Left lung (tissue), 10 donors: ENCODE measurements around the gene SPATA13. TPM values are rescaled to one million over a fixed set of nuclear protein-coding genes. Genes with fewer than 3 reads are reported as not detected.

Experiments
- ATAC-seq: fragments of 200-7000 bp; cut with Tn5 transposase; one replicate; pipeline ENCODE4 v1.9.1; 2020; ENCODE audit warnings: moderate library complexity
- DNase-seq, 4 donors: peaks; one replicate each; pipeline ENCODE4 v3.0.0-alpha.2; 2013 to 2020
- H3K27ac ChIP-seq, 2 donors: fragments of 200-600 bp; sonication (generic) in 1 of 2; one replicate each; pipeline versions ENCODE4 v1.5.0 to v1.8.0; 2020 to 2021
- H3K27me3 ChIP-seq, 2 donors: fragments of 200-600 bp; sonication (generic) in 1 of 2; one replicate each; pipeline versions ENCODE4 v1.5.0 to v1.8.0; 2020 to 2021
- H3K36me3 ChIP-seq, 2 donors: fragments of 200-600 bp; sonication (generic) in 1 of 2; one replicate each; pipeline versions ENCODE4 v1.5.0 to v1.8.0; 2020 to 2021
- H3K4me1 ChIP-seq, 2 donors: fragments of 200-600 bp; one replicate each; pipeline ENCODE4 v1.8.0; 2021
- H3K4me3 ChIP-seq, 2 donors: fragments of 200-600 bp; sonication (generic) in 1 of 2; one replicate each; pipeline versions ENCODE4 v1.5.0 to v1.8.0; 2020 to 2021; ENCODE audit warnings: mild to moderate bottlenecking in 1 of 2
- H3K9me3 ChIP-seq, 2 donors: fragments of 200-600 bp; sonication (generic) in 1 of 2; one replicate each; pipeline versions ENCODE4 v1.5.0 to v1.8.0; 2020 to 2021
- intact Hi-C, 2 donors: fragments of 100-400 bp; cut with DNase I; formaldehyde crosslinking; loops; one replicate each; pipeline versions ENCODE4 v1.11.2 to v1.14.2; 2022
- polyA plus RNA-seq, 6 donors: library from polyadenylated mRNA; unstranded; fragments of 120-200 nt; gene quantifications; one replicate each; pipeline ENCODE4 v1.2.1, GENCODE V29; 2013; ENCODE audit not compliant: insufficient read length in 6 of 6
- total RNA-seq, 2 donors: library from RNA; stranded (reverse); fragmentation: NEBNext Ultra II Directional; extraction: Animal tissue kit (Norgen Biotek cat#: 25700); gene quantifications; one replicate each; pipeline ENCODE4 v1.2.1, GENCODE V29; 2021
- TF ChIP-seq, protein P1 (sequence below), 2 donors: fragments of 200-600 bp; sonication (generic) in 1 of 2; IDR thresholded peaks; one replicate each; pipeline versions ENCODE4 v1.5.0 to v1.8.0; 2021; ENCODE audit warnings: antibody characterized with exemption in 2 of 2
- donor health status: DM: no; HTN: yes; CAD: no.
- donor health status: DM: no; HTN: no; CAD: no.

SPATA13 gene
- total and polyA plus RNA-seq, 8 donors: 11.4 to 31.4 (median 14.7) TPM

DNA sequence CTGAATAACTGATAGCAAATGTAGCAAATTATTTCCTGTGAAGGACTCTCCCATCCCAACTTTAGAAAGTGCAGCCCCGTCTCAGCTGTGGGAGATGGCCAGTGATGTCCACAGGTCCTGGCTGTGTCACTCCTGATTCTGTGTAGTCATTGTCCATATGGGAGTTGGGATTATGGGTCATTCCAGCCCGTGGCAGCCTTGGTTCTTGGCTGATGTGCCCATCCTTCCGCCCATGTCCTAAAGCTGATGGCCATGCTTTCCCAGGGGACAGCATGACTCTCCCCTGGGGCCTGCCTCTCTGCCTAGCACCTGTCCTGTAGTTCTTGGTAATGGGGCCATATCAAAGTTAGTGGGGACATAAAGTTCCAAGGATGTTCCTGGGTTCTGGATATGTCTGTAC is 104.9 kb downstream of the SPATA13 start:
- Histone ChIP-seq H3K27ac (peak overlapping the region in 1 of 2 donors; percentile 55), H3K4me3 (no peak overlapping the region), H3K4me1 (peaks cover 7 to 59% of the 10 kb centered on the region in 2 donors), H3K9me3 (no peaks in the 10 kb centered on the region), H3K27me3 (no peaks in the 10 kb centered on the region), H3K36me3 (no peaks in the 10 kb centered on the region)
- ATAC-seq (no peak), DNase-seq (no peak)
- TF ChIP-seq, protein P1, sequence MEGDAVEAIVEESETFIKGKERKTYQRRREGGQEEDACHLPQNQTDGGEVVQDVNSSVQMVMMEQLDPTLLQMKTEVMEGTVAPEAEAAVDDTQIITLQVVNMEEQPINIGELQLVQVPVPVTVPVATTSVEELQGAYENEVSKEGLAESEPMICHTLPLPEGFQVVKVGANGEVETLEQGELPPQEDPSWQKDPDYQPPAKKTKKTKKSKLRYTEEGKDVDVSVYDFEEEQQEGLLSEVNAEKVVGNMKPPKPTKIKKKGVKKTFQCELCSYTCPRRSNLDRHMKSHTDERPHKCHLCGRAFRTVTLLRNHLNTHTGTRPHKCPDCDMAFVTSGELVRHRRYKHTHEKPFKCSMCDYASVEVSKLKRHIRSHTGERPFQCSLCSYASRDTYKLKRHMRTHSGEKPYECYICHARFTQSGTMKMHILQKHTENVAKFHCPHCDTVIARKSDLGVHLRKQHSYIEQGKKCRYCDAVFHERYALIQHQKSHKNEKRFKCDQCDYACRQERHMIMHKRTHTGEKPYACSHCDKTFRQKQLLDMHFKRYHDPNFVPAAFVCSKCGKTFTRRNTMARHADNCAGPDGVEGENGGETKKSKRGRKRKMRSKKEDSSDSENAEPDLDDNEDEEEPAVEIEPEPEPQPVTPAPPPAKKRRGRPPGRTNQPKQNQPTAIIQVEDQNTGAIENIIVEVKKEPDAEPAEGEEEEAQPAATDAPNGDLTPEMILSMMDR (IDR thresholded peaks at IDR 0.05): no peak
- intact Hi-C loops: no loop called here

DNA sequence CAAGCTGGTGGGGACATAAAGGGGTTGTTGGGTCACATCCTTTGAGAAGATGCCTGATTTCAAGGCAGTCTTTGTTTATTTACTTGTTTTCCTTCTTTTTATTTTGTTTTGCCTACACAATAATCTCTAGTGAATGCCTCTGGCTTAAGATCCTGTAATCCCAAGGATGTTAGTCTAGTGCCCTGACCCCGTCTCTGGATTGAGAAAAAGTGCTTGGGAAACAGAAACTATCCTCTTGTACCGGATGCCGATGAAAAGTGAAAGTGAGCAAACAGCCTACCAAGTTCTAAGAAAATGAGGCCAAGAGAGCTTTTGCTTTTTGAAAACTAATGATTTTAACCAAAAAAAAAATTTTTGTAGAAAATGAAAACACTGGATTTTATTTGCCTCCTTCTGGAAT is 106.8 kb downstream of the SPATA13 start:
- ATAC-seq: no peak
- H3K27me3 ChIP-seq: no peaks in the 10 kb centered on the region
- H3K27ac ChIP-seq: peak overlapping the region; percentile 53 to 71
- peak overlapping the region in 1 of 2 donors; percentile 11 for H3K4me3 ChIP-seq
- no peaks in the 10 kb centered on the region for H3K36me3 ChIP-seq
- H3K9me3 ChIP-seq: no peaks in the 10 kb centered on the region
- peaks cover 7 to 77% of the 10 kb centered on the region in 2 donors for H3K4me1 ChIP-seq
- no peak for DNase-seq
- intact Hi-C loops: no loop called here
- TF ChIP-seq, protein P1 (IDR thresholded peaks at IDR 0.05): no peak

DNA sequence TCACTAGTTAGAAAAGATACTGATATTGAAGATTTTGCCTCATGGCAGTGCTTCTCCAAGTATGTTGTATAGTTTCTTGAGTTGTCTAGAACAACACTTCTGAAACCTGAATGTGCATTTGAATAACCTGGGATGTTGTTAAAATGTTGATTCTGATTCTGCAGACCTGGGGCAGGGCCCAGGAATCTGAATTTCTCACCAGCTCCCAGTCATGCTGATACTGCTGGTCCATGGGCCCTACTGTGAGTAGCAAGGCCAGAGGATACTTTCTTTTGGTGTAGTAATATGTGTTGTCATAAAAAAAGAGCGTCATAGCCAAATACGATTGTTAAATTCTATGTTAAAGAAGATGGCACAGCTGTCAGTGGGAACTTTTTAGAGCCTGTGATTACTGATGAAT is 107.3 kb downstream of the SPATA13 start:
- no peaks in the 10 kb centered on the region for H3K27me3 ChIP-seq
- intact Hi-C loops: no loop called here
- H3K27ac ChIP-seq: peak overlapping the region; percentile 53 to 71
- ATAC-seq (no peak), DNase-seq (no peak)
- H3K4me1 ChIP-seq: peaks cover 12 to 82% of the 10 kb centered on the region in 2 donors
- H3K4me3 ChIP-seq: no peak overlapping the region
- TF ChIP-seq, protein P1 (IDR thresholded peaks at IDR 0.05): no peak
- H3K9me3 ChIP-seq: no peaks in the 10 kb centered on the region
- H3K36me3 ChIP-seq: no peaks in the 10 kb centered on the region

DNA sequence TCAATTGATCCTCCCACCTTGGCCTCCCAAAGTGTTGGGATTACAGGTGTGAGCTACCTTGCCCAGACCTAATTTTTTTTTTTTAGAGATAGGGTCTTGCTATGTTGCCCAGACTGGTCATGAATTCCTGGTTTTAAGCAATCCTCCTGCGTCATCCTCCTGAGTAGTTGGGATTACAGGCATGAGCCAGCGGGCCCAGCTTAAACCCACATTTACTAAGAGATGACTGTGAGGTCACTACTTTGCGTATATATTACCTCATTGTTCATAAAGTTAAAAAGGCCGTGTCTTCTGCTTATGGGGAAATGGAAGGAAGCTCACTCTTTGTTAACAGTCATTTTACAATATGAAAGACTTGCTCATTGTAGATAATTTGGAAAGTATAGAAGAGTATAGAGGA is 109.3 kb downstream of the SPATA13 start:
- intact Hi-C loops: no loop called here
- ATAC-seq: no peak
- TF ChIP-seq, protein P1 (IDR thresholded peaks at IDR 0.05): no peak
- H3K4me3 ChIP-seq: no peak overlapping the region
- no peaks in the 10 kb centered on the region for H3K27me3 ChIP-seq
- H3K27ac ChIP-seq: peak overlapping the region; percentile 89 to 95
- DNase-seq: no peak
- H3K4me1 ChIP-seq: peaks cover 18 to 84% of the 10 kb centered on the region in 2 donors
- no peaks in the 10 kb centered on the region for H3K9me3 ChIP-seq
- H3K36me3 ChIP-seq: no peaks in the 10 kb centered on the region

DNA sequence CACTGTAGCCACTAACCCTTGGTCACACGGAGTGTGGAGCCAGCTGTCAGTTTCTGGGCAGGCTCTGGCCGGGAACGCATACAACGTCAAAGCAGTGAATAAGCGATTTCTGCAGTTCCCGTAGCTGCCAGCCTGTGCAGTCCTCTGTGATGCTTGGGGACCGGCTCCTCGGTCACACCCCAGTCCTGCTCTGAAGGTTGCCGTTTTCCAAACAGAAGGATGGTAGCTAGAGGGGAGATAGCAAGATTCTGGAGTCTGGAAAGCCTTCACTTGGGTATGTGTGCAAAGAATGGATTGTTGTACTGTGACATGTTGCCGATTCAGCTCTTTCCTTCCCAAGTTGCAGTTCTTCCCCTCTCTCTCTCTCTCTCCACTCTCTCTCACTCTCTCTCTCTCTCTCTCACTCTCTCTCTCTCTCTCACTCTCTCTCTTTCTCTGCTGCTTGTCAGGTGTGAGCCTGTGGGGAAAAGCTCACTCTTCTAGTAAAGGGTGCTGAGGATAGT is 110.2 kb downstream of the SPATA13 start:
- Histone ChIP-seq H3K9me3 (no peaks in the 10 kb centered on the region), H3K27me3 (no peaks in the 10 kb centered on the region), H3K4me1 (peaks cover 24 to 84% of the 10 kb centered on the region in 2 donors), H3K4me3 (peak overlapping the region; percentile 34 to 56), H3K27ac (peak overlapping the region; percentile 89 to 95), H3K36me3 (no peaks in the 10 kb centered on the region)
- intact Hi-C loops: no loop called here
- peak; percentile 65 for ATAC-seq
- peak; percentile 60 to 91 (median 76) for DNase-seq
- TF ChIP-seq, protein P1 (IDR thresholded peaks at IDR 0.05): no peak
